Measurements from ENCODE around the gene CELF1.

CELF1 gene

DNA sequence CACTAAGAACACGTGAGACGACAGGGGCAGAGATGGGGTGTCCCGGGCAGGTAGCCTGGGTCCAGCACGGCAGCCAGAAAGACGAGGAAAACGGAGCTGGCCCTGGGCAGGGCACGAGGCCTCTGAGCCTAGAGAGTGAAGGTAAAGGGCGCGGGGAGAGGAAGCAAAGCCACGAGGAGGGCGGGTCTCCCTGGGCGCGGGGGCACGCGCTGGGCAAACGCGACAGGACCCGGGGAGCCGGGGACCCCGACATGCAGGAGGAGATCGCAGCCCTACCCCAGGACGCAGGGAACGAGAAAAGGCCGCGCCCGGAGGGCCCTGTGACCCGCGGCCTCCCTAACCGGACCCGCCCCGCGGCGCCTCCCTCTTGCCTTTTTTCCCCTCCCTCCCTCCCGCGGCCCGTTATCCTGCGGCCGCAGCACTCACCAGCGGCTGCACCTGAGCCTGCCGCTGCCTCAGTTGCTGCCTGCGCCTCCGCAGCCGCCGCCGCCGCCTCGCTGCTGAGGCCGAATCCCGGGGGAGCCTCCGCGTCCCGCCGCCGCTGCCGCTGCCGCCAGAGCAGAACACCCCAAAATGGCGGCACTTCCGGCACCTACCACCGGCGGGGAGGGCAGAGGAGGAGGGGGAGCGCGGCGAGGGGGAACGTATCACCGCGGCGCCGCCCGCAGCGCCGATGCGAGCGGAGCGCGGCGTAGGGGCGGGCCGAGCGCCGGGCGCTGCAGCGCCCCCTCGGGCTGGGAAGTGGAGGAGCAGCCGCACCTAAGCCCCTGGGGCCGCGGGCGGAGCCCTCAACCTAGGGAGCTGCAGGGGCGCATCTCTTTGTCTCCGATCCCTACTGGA, at the start of gene CELF1:
TSS of gene CELF1 (minus strand) at position 567 of the 840 bp plus-strand sequence. CDS start 53,609 bp downstream, outside the sequence.
- DNase-seq (ENCODE audit: low read depth), result peak; percentile 88

DNA sequence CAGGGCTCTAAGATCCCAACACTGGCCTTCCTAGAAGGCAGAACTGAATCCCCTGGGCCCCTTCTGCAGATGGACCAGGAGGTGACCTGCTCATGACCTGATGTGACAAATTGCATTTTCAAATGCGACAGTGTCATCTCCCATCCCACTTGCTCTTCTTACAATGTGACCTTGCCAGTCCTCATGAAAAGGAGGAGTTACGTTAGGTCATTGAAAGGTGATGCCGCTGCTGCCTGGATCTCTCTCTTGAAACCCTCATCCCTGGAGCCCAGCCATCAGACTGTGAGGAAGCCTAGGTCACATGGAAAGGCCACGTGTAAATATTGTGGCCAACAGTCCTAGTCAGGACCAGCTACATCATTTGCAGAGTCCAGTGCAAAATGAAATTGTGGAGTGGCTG, 47.0 kb upstream of the CELF1 start:
- no peak for DNase-seq (ENCODE audit: low read depth)

DNA sequence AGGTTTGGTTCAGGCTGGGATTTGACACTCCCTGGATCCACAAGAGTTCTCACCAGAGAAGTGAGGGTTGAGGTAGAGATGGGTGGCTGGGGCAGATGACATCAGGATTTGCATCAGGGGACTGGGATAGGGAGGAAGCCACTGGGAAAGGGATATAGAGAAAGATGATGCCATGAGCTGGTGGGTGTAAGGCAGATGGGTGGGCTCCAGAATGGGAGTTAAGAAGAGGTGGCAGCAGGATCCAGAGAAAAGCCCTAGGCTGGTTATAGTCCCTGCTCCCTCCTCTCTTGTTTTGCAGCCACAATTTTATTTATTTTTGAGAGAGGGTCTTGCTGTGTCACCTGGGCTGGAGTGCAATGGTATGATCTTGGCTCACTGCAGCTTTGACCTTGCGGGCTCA, 43.0 kb upstream of the CELF1 start:
- DNase-seq (ENCODE audit: low read depth), result no peak

DNA sequence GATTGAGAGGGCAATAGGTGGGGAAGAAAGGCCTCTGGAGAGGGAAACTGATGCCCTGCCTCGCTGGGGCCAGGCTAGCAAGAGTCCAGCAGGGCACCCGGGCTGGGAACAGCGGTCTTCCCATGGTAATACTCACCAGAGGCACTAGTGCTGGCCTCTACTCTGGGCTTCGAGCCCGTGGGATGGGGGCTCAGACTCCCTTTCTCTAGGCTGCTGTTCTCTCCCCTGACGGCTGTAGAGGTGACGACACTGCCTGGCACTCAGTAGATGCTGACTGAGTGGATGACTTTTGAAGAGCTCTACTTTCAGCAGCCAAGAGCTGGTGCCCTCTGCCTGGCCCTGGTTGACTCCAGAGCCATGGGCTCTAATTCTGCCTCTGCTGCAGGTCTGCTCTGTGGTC, 42.1 kb upstream of the CELF1 start:
- DNase-seq (ENCODE audit: low read depth), result no peak

DNA sequence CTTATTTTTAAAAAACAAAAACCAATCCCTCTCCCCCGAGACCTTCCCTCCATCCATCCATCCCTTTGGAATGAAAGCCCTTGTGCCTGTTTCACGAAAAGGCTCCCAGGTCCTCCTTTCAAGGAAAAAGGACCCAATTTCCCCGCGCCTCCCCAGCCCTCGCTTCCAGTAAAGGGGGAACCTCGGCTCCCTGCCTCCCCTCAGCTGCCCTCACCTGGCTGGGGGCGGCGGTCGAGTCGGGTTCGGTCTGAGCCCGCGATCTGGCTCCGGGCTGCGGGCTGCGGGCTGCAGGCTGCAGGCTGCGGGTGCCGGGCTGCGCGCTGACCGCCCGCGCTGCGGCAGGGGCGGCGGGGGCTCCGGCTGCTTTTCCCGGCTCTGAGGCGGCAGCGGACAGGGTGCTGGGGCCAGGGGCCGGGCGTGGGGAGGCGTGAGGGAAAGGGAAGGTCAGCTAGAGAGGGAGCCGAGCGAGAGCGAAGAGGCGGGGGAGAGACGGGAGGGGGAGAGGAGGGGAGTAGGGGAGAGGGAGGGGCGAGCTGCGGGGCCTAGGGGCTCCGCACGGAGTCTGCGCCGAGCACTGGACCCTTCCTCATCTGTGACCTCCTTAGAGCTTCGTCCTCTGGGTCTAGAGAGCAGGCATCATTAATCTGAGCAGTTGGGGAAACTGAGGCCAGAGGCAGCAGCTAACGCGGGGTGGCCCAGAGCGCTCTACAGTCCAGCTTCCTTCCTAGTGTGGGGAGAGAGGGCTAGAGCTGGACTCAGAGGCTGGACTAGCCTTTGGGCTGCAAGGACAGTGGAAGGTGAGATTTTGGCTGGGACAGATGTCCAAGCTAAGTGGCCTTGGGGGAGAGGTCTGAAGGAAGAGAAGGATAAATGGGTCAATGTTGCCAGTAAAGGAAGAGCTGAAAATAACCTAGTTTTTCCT, 41.3 kb upstream of the CELF1 start, which contains the start of gene C1QTNF4:
TSS of gene C1QTNF4 (minus strand) at position 478 of the 922 bp plus-strand sequence. CDS start 3,601 bp downstream, outside the sequence.
- DNase-seq (ENCODE audit: low read depth), result no peak

DNA sequence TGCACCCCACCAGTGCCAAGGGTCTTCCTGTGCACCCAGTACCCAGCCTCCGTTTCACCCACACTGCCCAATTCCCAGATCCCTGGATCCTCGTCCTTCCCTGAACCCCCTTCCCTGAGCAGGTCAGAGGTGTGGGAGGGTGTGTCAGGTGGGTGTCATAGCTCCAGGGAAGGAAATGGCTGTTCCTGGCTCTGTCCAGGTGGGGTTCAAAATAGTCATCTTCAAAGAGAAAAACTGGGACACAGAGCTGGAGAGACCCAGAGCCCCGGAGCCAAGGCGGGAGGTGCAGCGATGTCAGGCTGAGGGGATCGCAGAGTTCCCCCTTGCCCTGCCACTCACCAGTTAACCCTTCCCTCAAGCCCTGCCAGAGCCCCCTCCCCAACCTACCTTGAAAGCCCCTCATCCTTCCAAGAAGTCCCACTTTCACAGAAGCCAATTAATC, 40.6 kb upstream of the CELF1 start:
- DNase-seq (ENCODE audit: low read depth), result no peak

DNA sequence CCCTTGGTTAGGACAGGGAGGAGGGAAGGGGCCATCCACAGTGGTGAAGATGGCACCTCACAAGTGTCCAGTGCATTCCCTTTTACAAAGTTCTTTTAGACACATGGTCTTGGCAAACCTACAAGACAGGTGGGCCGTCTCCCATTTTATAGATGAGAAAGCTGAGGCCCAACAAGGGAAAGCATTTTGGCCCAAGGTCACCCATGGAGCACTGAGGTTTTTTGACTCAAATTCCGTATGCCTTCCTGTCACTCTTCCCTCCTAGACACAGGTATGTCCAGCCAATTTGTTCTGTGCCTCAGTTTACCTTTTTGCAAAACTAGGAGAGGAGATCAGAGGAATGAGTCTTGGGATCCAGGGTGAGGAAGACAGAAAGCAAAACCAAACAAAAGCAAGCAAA, 40.0 kb upstream of the CELF1 start:
- DNase-seq (ENCODE audit: low read depth), result no peak

DNA sequence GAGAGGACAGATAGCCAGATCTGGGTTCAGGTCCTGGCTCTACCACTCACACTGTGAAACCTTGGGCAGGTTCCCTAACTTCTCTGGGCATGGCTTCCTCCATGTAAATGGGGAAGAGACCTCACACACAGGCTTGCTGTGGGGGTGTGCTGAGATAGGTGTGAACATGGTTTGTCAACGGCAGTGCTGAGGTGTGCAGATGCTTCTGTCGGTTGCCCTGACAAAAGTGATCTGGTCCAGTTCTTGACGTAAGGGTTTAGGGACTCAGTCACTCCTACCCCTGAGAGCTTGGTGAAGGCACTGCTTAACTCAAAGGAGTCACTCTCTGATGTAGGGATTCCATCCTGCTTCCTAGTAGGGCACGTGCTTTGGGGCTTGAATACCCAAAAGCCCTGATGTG, 39.3 kb upstream of the CELF1 start:
- DNase-seq (ENCODE audit: low read depth), result no peak

DNA sequence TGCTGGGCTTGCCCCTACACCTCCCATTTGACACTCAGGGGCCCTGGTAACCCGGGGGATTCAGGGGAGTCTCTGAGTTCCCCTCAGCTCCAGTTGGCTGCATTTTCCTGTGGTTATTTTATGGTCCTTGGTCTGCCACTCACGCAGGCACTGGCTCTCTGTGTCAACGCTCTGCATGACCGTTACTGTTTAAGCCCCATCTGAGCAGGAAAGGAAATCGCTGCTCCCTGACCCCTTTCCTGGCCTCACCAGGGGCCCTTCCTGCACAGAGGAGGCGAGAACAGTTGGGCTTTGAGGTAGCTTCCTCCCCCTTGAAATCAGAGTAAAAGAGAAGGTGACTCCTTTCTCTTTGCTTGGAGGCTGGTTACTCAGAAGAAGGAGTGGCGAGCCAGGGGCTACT, 38.8 kb upstream of the CELF1 start:
- DNase-seq (ENCODE audit: low read depth), result no peak

DNA sequence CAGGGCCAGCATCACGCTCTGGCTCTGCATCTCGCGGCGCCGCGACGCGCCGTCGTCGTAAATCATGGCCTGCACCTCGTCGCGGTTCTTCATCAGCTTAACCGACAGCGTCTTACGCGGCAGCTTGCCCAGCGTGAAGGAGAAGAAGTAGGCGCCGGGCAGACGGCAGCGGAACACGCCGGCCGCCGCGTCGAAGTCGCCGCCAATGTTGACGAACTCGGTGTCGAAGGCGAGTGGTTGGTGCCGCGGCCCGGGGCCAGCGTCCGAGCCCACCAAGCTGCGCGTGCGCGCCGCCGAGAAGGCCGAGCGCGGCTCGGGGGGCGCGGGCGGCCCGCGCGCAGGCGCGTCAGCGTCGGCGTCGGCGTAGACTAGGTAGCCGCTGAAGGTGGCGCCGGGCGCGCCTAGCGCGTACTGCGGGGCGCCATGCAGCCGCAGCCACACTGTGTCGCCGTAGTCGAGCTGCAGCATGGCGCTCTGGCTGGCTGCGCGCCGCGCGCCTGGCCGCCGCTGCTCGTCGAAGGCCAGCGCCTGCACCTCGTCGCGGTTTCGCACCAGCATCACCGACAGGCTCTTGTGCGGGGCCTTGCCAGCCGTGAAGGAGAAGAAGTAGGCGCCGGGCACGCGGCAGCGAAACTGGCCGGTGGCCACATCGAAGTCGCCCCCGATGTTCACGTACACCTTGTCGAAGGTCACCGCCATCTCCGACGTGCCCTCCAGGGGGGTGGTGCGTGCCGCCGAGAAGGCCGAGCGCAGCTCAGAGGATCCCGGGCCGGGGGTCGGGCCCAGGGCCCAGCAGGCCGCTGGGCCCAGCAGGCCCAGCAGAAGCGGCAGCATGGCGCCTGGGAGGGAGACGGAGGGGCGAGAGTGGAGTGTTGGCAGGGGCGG, 37.3 kb upstream of the CELF1 start:
- no peak for DNase-seq (ENCODE audit: low read depth)

DNA sequence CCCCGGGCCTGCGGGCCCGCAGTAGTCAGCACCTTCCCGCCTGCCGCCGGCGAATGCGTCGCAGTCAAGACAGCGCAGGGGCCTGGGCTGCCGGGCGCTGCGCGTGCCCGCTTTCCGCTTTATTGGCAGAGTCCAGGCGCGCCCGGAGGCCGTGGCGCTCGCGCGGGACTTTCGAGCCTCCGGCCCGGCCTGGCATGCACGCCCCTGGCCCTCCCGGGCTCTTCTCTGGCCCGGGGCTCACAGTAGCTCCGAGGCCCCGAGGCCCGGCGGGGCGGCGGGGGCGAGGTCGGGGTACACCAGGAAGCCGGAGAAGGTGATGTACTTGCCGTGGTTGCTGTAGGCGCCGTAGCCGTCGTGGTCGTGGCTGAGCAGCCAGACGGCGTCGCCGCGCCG, 36.6 kb upstream of the CELF1 start:
- no peak for DNase-seq (ENCODE audit: low read depth)

DNA sequence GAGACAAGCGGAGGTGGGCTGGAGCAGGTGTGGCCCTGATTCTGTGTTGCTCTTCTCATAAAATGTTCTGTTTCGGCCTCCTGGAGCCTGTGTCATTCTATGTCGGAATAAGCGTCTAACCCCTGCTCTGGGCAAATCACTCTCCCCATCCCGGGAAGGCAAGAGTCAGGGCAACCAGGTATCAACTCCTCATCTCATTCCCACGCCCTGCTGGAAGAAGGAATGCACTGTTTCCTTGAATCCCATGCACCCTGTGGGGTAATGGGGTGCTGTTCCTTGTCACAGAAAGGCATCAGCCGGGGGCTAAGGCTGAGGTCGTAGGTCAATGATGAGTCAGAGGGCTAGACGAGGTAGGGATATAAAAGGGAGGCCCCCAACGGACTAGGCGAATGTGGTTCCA, 36.2 kb upstream of the CELF1 start:
- no peak for DNase-seq (ENCODE audit: low read depth)

DNA sequence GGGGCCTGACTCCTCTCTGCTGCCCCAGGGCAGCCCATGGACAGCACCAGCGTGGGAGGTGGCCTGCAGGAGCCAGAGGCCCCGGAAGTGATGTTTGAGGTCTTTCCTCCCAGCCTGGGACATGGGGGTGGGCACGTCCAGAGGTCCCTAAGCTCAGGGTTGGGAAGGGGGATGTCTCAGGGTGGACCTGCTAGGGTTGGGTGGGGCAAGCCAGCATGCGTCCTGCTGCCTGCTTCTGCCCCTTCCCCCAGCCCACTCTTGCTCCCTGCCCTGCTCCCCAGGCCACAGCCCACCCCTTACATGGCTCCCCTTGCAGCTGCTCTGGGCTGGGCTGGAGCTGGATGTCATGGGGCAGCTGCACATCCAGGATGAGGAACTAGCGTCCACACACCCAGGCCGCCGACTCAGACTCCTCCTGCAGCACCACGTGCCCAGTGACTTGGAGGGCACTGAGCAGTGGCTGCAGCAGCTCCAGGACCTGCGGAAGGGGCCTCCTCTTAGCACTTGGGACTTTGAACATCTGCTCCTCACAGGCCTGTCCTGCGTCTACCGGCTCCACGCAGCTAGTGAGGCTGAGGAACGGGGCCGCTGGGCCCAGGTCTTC, 34.9 kb upstream of the CELF1 start:
- no peak for DNase-seq (ENCODE audit: low read depth)

DNA sequence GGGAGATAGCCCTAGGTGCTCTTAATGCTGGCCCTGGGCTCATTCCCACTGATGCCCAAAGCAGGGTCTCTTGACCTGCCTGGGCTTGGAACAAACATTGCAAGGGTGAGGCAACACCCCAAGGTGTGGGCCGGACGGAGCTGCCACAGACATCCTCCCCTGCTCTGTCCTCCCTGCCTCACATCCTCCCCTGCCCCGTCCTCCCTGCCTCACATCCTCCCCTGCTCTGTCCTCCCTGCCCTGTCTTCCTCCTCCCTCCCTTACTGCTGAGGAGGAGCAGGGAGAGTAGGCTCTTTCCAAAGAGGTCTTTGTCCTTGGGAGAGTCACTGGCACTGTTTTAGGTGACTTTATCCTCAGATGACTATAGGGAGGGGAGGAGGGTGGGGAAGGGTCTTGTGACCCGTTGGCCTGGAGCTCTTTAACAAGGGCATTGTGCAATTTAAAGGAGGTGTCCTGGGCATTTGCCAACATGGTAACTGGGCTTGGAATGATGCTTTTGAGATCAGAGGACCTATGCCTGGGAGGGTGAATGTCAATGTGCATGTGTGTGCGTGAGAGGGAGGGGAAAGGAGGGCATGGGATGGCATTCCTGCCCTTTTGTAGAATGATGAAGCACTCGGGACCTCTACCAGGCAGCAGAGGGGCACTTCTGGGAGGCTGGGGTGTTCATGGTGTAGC, 34.2 kb upstream of the CELF1 start:
- no peak for DNase-seq (ENCODE audit: low read depth)

DNA sequence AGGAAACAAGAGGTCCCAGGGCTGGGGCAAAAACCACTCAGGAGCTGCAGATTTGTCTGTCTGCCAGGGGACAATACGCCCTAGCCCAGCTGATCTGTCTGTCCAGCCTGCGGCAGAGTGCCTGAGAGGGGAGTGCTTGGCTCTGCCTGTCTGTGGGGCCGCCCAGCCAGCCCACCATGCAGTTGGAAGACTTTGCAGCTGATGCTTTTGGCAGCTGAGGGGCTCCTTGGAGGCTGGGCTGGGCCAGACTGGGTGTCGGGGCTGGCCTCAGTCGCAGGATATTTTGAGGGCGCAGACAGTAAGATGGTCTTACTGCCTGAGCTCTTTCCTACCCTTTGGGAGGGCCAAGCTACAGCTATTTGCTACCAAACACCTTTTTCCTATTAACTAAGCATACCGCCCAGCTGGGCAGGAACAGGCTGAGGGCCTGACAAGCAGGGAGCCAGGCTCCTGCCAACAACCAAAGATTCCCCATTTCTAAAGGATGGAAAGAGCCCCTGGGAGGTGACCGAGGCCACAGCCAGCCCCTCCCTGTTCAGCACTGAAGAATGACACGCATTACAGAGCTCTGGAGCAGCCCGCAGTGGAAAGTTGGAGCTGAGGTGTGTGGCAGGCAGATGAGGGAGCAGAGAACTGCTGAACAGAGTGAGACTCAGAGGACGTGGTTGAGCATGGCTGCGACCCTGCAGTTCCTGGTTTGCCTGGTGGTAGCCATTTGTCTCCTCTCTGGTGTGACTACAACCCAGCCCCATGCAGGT, 33.3 kb upstream of the CELF1 start, which contains the start of gene FAM180B:
TSS of gene FAM180B (plus strand) at position 581 of the 758 bp plus-strand sequence. CDS start at position 672, 91 bp downstream.
- no peak for DNase-seq (ENCODE audit: low read depth)

DNA sequence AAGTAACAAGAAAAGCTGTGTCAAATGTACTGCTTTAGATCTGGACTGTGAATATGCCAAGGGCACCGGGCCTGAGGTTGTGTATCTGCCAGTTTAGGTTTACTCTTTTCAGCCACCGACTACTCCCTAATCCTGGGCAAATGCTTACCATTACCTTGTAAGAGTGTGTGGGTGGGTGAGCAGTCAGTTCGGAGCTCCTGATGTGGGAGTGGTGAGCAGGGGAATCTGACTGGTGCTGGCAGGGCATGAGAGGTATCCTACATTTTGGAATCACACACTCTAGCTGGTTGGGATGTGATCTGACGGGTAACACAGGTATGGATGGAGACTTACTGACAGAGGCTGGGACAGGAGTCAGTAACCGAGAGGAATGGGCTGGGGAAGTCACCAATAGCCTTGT, 30.9 kb upstream of the CELF1 start:
- DNase-seq (ENCODE audit: low read depth), result no peak

DNA sequence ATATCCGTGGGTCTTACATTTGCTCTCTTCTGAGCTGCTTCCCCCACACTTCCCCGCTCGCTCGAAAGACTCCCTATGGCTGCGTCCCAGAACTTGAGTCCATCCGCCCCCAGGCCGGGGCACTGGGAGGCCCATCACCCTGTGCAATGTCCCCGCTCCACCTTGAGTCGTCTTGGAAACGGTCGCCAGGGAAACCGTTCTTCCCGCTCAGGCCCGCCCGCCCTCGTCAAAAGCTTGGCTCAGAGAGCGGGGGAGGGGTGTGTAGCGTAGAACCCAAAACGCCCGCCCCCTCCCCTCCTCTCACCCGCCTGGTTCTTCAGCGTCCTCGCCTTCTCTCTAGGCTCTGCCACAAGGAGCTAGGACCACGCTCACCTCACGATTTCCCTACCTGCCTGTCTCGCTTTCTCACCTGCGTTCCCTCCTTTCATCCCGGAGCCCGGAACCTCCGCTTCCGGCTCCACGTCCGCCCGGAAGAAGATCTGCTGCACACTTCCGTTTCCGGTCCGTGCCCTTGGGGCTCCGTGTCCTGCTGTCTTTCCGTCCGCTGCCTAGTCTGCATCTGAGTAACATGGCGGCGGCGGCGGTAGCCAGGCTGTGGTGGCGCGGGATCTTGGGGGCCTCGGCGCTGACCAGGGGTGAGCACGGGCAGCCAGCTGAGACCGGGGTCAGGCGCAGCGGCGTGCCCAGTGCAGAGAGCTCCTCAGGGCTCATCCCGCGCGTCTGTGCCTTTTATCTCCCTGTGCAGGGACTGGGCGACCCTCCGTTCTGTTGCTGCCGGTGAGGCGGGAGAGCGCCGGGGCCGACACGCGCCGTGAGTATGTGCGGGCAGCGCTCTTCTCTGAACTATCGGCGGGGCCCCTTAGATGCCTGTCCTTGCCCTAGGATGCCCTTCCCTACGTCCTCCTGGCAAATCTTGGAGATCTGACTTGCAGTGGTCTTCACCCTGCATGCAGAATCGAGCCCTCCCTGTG, 25.9 kb upstream of the CELF1 start, which contains the start of the genes KBTBD4 and NDUFS3:
TSS of gene KBTBD4 (minus strand) at position 447 of the 971 bp plus-strand sequence. CDS start at position 428, 19 bp downstream.
TSS of gene NDUFS3 (plus strand) at position 551 of the 971 bp plus-strand sequence. CDS start at position 569, 18 bp downstream.
- DNase-seq (ENCODE audit: low read depth), result peak; percentile 81

DNA sequence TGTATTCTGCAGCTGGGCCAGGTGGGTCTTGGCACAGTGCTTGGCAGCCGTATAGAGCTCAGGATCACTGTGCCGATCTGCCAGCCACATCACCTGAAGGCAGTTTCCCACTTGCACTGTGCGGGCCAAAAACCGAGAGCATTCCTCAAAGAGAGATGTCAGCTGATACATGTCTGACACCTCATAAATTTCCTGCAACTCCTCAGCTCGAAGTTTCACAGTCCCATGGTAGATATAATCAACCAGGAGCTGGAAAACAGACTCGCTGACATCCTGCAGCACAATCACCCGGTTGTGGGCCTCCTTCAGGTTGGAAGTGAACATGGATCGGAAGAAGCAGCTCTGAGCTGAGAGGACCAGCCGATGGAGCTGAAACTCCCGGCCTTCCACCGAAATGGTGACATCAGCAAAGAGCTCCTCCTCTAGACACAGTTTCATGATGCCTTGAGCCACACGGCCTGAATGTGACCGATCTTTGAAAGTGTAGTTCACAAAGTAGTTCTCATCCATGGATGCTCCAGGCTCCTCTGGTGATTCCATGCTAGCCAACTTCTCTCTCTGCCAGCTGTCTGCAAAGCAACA, 24.6 kb upstream of the CELF1 start:
- no peak for DNase-seq (ENCODE audit: low read depth)

Data from T-helper 22 cell (primary cell).